Tibial artery (tissue), 4 donors: ENCODE results near the gene CREG1.

Experiments used
- DNase-seq, 2 donors: peaks; one replicate each; pipeline ENCODE4 v3.0.0-alpha.2; 2019
- H3K27ac ChIP-seq, 2 donors: fragments of 200-600 bp; sonication (generic) in 1 of 2; 1 replicate in 1 of 2; 2 replicates in 1 of 2; pipeline ENCODE4 v1.5.1; 2018 to 2019; ENCODE audit warnings: mild to moderate bottlenecking in 1 of 2
- H3K27me3 ChIP-seq, 2 donors: fragments of 200-600 bp; sonication (generic) in 1 of 2; one replicate each; pipeline versions ENCODE4 v1.5.1 to v1.6.0; 2016 to 2019
- H3K36me3 ChIP-seq, 3 donors: fragments of 200-600 bp; sonication (generic) in 2 of 3; one replicate each; pipeline ENCODE4 v1.5.1; 2016 to 2019; ENCODE audit warnings: mild to moderate bottlenecking in 2 of 3
- H3K4me1 ChIP-seq, 4 donors: fragments of 200-600 bp; sonication (generic) in 2 of 4; 1 replicate in 3 of 4; 2 replicates in 1 of 4; pipeline ENCODE4 v1.5.1; 2016 to 2019
- H3K4me3 ChIP-seq, 2 donors: fragments of 200-600 bp; sonication (generic) in 1 of 2; 1 replicate in 1 of 2; 2 replicates in 1 of 2; pipeline ENCODE4 v1.5.1; 2018 to 2019; ENCODE audit warnings: mild to moderate bottlenecking in 2 of 2
- H3K9me3 ChIP-seq, 3 donors: fragments of 200-600 bp; sonication (generic) in 1 of 3; one replicate each; pipeline ENCODE4 v1.5.1; 2016 to 2019
- intact Hi-C: fragments of 100-400 bp; cut with DNase I; formaldehyde crosslinking; loops from one replicate; pipeline ENCODE4 v1.15.0; 2023; ENCODE audit warnings: low total_unique reads
- TF ChIP-seq, protein P1 (sequence below), 2 experiments: fragments of 200-600 bp in 1 of 2; fragments of 450-650 bp in 1 of 2; IDR thresholded peaks; one replicate each; pipeline ENCODE4 v1.5.1; 2017 to 2019; ENCODE audit warnings: antibody characterized with exemption in 2 of 2, mild to moderate bottlenecking in 1 of 2, moderate library complexity in 1 of 2

Gene CREG1

DNA sequence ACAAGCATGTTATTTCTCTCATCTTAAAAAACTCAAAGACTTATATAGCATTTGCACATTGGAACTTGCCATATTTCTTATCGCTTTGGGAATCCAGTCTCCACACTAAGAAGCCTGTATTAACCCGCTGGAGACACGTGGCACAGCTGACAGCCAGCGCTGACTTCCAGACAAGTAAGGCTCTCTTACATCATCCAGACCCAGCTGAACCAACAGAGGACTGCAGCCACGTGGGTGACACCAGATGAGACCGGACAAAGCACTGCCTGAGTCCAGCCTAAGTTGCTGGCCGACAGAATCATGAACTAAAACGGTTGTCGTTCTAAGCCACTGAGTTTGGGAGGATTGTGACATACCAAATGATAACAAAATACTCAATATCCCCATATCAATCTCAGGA lies 28.9 kb downstream of the CREG1 start:
- Histone ChIP-seq H3K27me3 (no peaks in the 10 kb centered on the region), H3K4me3 (no peak overlapping the region), H3K4me1 (no peaks in the 10 kb centered on the region), H3K9me3 (peaks cover 0 to 10% (median 0%) of the 10 kb centered on the region in 3 donors), H3K27ac (no peak overlapping the region), H3K36me3 (no peaks in the 10 kb centered on the region)
- no peak for DNase-seq
- TF ChIP-seq, protein P1, sequence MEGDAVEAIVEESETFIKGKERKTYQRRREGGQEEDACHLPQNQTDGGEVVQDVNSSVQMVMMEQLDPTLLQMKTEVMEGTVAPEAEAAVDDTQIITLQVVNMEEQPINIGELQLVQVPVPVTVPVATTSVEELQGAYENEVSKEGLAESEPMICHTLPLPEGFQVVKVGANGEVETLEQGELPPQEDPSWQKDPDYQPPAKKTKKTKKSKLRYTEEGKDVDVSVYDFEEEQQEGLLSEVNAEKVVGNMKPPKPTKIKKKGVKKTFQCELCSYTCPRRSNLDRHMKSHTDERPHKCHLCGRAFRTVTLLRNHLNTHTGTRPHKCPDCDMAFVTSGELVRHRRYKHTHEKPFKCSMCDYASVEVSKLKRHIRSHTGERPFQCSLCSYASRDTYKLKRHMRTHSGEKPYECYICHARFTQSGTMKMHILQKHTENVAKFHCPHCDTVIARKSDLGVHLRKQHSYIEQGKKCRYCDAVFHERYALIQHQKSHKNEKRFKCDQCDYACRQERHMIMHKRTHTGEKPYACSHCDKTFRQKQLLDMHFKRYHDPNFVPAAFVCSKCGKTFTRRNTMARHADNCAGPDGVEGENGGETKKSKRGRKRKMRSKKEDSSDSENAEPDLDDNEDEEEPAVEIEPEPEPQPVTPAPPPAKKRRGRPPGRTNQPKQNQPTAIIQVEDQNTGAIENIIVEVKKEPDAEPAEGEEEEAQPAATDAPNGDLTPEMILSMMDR (IDR thresholded peaks at IDR 0.05) = no peak
- intact Hi-C loops = loop anchor here (5.0 kb wide), 1 partner anchor 457 kb away; no protein-coding TSS in a partner anchor

DNA sequence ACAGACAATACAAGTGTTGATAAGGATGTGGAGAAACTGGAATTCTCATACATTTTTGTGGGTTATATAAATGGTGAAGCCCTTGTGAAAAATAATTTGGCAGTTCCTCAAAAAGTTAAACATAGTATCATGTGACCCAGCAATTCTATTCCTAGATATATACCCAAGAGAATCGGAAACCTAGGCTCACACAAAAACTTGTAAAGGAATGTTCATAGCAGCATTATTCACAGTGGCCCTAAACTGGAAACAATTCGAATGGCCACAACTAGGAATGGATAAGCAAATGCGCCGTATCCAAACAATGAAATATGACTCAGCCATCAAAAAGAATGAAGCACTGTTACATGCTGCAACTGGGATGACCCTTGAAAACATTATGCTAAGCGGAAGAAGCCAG lies 31.3 kb downstream of the CREG1 start:
- Histone ChIP-seq H3K36me3 (no peaks in the 10 kb centered on the region), H3K4me3 (no peak overlapping the region), H3K9me3 (peaks cover 0 to 10% (median 0%) of the 10 kb centered on the region in 3 donors), H3K27me3 (no peaks in the 10 kb centered on the region), H3K4me1 (no peaks in the 10 kb centered on the region), H3K27ac (no peak overlapping the region)
- TF ChIP-seq, protein P1 (IDR thresholded peaks at IDR 0.05) = no peak
- intact Hi-C loops = no loop called here
- no peak for DNase-seq

DNA sequence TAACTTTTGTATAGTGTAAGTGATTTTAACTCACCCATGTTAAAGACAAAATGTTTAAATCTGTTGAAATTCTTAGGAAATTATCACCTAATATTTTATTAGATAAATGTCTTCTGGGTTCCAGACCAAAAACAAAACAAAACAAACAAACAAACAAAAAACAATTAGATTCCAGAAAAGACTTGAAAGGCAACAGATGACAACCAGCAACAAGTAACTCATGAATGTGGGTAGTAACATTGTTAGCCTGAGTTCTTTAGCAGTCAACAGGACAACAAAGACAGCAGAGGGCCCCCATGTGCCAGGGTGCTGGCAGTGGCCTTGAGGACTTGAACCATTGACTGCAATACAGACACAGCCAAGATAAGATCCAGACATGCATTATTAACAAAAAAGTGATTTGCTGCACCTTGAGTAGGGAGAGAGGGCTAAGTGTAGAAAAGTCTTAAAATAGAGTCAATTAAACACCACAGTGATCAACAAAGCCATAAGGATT lies 32.8 kb downstream of the CREG1 start:
- intact Hi-C loops = no loop called here
- H3K4me1 ChIP-seq = no peaks in the 10 kb centered on the region
- no peaks in the 10 kb centered on the region for H3K36me3 ChIP-seq
- TF ChIP-seq, protein P1 (IDR thresholded peaks at IDR 0.05) = no peak
- H3K27me3 ChIP-seq = no peaks in the 10 kb centered on the region
- no peak overlapping the region for H3K27ac ChIP-seq
- H3K9me3 ChIP-seq = peaks cover 0 to 10% (median 0%) of the 10 kb centered on the region in 3 donors
- no peak for DNase-seq
- no peak overlapping the region for H3K4me3 ChIP-seq

DNA sequence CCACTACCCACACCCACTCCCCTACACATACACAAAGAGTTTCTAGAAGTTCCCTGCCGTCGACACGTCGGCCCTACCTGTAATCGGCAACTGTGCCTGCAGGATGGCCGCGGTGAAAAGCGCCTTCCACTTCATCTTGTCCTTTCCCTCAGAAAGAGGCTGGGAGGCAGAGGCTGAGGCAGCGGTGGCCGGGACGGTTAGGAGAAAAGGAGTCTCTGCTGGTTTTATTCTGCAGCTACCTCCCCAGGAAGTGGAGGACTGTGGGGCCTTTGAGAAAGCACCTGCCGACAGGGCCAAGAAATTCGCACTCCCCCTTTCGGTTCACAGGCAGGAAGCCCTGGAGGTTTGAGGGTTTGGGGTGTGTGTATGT lies 35.2 kb downstream of the CREG1 start, which contains the start of gene CD247:
Gene CD247 (minus strand): TSS at position 199 of the 370 bp plus-strand sequence. CDS start 64 bp downstream, at position 135.
- intact Hi-C loops = no loop called here
- DNase-seq = no peak
- Histone ChIP-seq H3K27ac (no peak within 1 kb of the TSS), H3K4me3 (no peak within 1 kb of the TSS), H3K36me3 (no peaks in the 10 kb centered on the region), H3K4me1 (no peaks in the 10 kb centered on the region), H3K27me3 (peaks cover 0 to 3% of the 10 kb centered on the region in 2 donors), H3K9me3 (peaks cover 0 to 8% (median 0%) of the 10 kb centered on the region in 3 donors)
- TF ChIP-seq, protein P1 (IDR thresholded peaks at IDR 0.05) = no peak

DNA sequence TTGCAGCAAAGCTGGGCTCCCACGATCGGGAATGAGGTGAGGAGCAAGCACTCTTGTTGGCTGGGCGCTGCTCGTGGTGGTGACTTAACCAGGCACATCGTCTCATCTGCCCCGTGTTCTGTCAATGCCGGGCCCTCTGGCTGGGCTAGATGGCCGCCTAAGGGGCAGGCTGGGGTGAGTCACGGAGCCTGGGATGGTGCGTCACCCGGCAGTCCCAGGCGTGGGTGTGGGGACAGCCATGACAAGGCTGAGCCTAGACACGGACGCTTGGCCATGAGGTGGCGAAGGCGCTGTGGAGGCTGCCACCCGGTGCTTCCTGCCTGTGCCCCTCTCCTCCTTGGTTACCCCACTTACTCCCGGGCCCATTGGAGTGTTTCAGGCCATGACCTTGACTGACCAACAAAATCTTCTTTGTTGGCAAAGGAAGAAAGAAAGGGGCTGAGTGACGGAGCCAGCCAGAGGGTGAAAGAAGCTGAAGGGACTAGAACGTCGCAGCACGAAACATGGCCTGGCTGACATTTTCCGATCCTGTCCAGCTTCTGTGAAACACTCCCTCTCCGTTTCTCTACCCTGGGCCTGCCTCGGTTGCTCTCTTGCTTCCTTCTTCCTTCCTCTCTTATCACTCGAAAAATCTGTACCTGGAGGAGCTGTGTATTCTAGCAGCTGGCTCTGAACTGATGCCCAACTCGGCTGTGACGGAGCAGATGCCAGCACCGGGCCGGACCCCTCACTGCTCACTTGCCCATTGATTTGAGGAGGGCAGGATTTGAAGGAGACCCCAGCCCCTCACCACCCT lies 35.8 kb downstream of the CREG1 start:
- TF ChIP-seq, protein P1 (IDR thresholded peaks at IDR 0.05) = no peak
- H3K27me3 ChIP-seq = peaks cover 0 to 3% of the 10 kb centered on the region in 2 donors
- H3K36me3 ChIP-seq = no peaks in the 10 kb centered on the region
- no peak for DNase-seq
- intact Hi-C loops = no loop called here
- peaks cover 0 to 7% (median 0%) of the 10 kb centered on the region in 3 donors for H3K9me3 ChIP-seq
- no peaks in the 10 kb centered on the region for H3K4me1 ChIP-seq
- no peak overlapping the region for H3K27ac ChIP-seq
- H3K4me3 ChIP-seq = no peak overlapping the region
